Lung (tissue), 12 donors: ENCODE data around the gene TNK2. TPM values are rescaled to one million over a fixed set of nuclear protein-coding genes. Genes with fewer than 3 reads are reported as not detected.

Source experiments
- ATAC-seq: fragments of 200-7000 bp; cut with Tn5 transposase; one replicate; pipeline ENCODE4 v1.9.1; 2020; ENCODE audit warnings: moderate number of reproducible peaks; ENCODE audit not compliant: insufficient read depth, low FRiP score
- DNase-seq, 3 donors: peaks; one replicate each; pipeline ENCODE4 v3.0.0-alpha.2; 2013 to 2017
- H3K27ac ChIP-seq, 2 donors: one replicate each; pipeline ENCODE4 v1.5.1; 2013; ENCODE audit warnings: mild to moderate bottlenecking in 2 of 2, moderate library complexity in 2 of 2, control low read depth in 1 of 2, inconsistent platforms in 1 of 2, low read depth in 1 of 2, low read length in 1 of 2
- H3K27me3 ChIP-seq, 3 donors: one replicate each; pipeline ENCODE4 v1.5.1; 2013; ENCODE audit warnings: low read length in 2 of 3; ENCODE audit not compliant: control insufficient read depth in 3 of 3, insufficient read depth in 3 of 3
- H3K36me3 ChIP-seq, 4 donors: one replicate each; pipeline ENCODE4 v1.5.1; 2013; ENCODE audit warnings: low read length in 4 of 4, mild to moderate bottlenecking in 1 of 4, moderate library complexity in 1 of 4; ENCODE audit not compliant: control insufficient read depth in 4 of 4, insufficient read depth in 4 of 4
- H3K4me1 ChIP-seq, 5 donors: one replicate each; pipeline ENCODE4 v1.5.1; 2013; ENCODE audit warnings: low read length in 5 of 5, mild to moderate bottlenecking in 2 of 5, moderate library complexity in 1 of 5; ENCODE audit not compliant: control insufficient read depth in 5 of 5, insufficient read depth in 5 of 5
- H3K4me3 ChIP-seq: one replicate; pipeline ENCODE4 v1.5.1; 2013; ENCODE audit warnings: mild to moderate bottlenecking, control low read depth, moderate library complexity
- H3K9ac ChIP-seq, 2 donors: one replicate each; pipeline ENCODE4 v1.5.1; 2013; ENCODE audit warnings: low read length in 2 of 2, control low read depth in 1 of 2; ENCODE audit not compliant: insufficient read depth in 1 of 2
- H3K9me3 ChIP-seq, 4 donors: one replicate each; pipeline ENCODE4 v1.5.1; 2013; ENCODE audit warnings: low read length in 3 of 4, mild to moderate bottlenecking in 1 of 4, moderate library complexity in 1 of 4; ENCODE audit not compliant: control insufficient read depth in 4 of 4, insufficient read depth in 3 of 4
- WGBS, 2 donors: extraction: QIAGEN DNeasy Blood & Tissue Kit; methylation state at CpG; one replicate each; pipeline ENCODE4 v1.1.7; 2013; 5-methylcytosine and 5-hydroxymethylcytosine counted together
- polyA plus RNA-seq, 2 donors: library from polyadenylated mRNA; stranded (reverse); fragments of 200-250 nt; gene quantifications; one replicate each; pipeline ENCODE4 v1.2.1, GENCODE V29; 2013
- total RNA-seq, 2 donors: library from RNA; depleted of rRNA in 1 of 2; stranded (reverse); fragments of >200 nt in 1 of 2; gene quantifications; one replicate each; pipeline ENCODE4 v1.2.1, GENCODE V29; 2014 to 2021
- TF ChIP-seq, protein P1 (sequence below): IDR thresholded peaks from 2 replicates; pipeline ENCODE4 v1.5.1; 2012; ENCODE audit warnings: mild to moderate bottlenecking; ENCODE audit errors: control extremely low read depth, extremely low read depth
- donor health status: control.
- donor health status: control.
- donor health status: Bipolar disorder and iron deficiency.
- donor health status: healthy.
- donor health status: DM: yes; HTN: yes; CAD: no.

TNK2 gene
- total and polyA plus RNA-seq, 4 donors: 15.0 to 63.5 (median 35.6) TPM

DNA sequence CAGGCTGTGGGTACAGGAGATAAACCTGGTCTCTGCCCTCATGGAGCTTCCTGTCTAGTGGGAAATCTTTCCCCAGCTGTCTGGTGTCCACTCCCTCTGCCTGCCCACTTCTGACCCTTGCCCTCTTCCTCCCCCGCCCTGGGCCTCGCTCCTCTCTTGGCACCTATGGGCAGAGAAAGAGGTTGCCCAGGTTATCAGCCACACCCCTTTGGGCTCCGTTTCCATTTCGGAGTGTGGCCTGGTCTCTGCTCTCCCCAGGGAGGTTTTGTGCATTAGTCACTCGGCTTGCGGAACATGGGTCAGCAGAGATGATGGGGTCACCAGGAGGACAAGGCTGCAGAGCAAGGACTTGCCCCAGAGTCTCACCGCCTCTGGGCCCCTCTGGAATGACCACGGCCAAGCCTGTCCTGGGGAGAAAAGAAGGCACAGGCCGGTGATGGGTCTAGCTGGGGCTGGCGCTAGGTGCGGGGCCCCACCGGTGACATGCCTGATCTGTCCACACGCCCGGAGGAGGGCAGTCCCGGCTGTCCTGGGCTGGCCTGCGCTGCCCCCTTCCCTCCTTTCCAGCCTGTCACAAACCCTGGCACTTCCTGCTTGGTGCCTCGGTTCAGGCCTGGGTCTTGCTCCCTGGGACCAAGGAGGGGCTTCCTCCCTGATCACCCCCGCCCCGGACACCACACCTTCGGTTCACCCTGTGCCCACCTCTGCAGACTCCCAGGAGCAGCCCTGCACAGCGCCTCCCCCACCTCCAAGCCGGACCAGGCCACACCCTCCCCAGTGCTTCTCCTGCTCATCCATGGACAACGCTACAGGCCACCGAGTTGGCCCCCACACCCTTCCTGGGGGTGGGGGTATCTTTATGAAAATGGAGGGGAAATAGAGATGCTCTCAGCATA is 61.0 kb downstream of the TNK2 start:
- H3K9me3 ChIP-seq: no peaks in the 10 kb centered on the region
- H3K4me3 ChIP-seq: no peak overlapping the region
- TF ChIP-seq, protein P1, sequence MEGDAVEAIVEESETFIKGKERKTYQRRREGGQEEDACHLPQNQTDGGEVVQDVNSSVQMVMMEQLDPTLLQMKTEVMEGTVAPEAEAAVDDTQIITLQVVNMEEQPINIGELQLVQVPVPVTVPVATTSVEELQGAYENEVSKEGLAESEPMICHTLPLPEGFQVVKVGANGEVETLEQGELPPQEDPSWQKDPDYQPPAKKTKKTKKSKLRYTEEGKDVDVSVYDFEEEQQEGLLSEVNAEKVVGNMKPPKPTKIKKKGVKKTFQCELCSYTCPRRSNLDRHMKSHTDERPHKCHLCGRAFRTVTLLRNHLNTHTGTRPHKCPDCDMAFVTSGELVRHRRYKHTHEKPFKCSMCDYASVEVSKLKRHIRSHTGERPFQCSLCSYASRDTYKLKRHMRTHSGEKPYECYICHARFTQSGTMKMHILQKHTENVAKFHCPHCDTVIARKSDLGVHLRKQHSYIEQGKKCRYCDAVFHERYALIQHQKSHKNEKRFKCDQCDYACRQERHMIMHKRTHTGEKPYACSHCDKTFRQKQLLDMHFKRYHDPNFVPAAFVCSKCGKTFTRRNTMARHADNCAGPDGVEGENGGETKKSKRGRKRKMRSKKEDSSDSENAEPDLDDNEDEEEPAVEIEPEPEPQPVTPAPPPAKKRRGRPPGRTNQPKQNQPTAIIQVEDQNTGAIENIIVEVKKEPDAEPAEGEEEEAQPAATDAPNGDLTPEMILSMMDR: no peak
- H3K27ac ChIP-seq: no peak overlapping the region
- H3K4me1 ChIP-seq: peaks cover 0 to 3% (median 2%) of the 10 kb centered on the region in 5 donors
- DNase-seq: no peak
- H3K36me3 ChIP-seq: no peaks in the 10 kb centered on the region
- peaks cover 0 to 19% (median 0%) of the 10 kb centered on the region in 3 donors for H3K27me3 ChIP-seq
- no peak for ATAC-seq
- WGBS, 2 donors: 85 to 91% methylated on average over 23 to 24 of the region's 24 CpGs
- H3K9ac ChIP-seq: no peak overlapping the region

DNA sequence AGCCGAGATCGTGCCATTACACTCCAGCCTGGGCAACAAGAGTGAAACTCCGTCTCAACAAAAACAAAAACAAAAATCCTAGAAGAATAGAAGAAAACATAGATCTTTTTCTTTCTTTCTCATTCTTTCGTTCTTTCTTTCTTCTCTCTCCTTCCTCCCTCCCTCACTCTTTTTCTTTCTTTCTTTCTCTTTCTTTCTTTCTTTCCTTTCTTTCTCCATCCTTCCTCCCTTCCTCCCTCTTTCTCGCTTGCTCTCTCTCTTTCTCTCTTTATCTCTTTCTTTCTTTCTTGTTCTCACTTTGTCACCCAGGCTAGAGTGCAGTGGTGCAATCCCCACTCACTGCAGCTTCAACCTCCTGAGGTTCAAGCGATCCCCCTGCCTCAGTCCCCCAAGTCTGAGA is 62.9 kb downstream of the TNK2 start:
- Histone ChIP-seq H3K4me1 (peaks cover 0 to 3% (median 0%) of the 10 kb centered on the region in 5 donors), H3K36me3 (no peaks in the 10 kb centered on the region), H3K4me3 (no peak overlapping the region), H3K27ac (no peak overlapping the region), H3K9me3 (no peaks in the 10 kb centered on the region), H3K9ac (no peak overlapping the region), H3K27me3 (peaks cover 0 to 14% (median 0%) of the 10 kb centered on the region in 3 donors)
- ATAC-seq: no peak
- 90 to 92% methylated on average over 6 of the region's 6 CpGs for WGBS, 2 donors
- TF ChIP-seq, protein P1: no peak
- DNase-seq: no peak

DNA sequence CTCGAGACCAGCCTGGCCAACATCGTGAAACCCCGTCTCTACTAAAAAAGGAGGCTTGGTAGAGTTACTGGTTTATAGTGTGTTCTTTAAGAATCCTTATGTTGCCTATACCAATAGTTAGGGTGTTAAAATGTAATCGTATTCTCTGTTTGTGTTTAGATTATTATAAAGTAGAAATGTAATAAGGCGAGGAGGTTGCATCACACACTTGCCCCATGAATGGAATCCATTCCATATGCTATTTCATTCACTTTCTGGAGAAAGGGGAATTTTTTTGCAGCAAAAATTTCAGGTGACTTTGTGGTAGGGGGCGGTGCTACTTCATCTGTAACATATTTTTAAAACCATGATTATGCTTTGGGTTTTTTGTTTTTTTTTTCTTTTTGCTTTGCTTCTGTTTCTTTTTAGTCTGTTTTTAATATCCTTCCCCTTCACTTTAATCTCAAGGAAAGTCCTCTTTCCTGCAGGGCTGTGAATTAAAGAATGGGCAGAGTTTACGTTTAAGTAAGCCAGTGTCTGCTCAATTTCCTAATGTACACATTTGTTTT is 63.6 kb downstream of the TNK2 start:
- no peaks in the 10 kb centered on the region for H3K36me3 ChIP-seq
- H3K27me3 ChIP-seq: peaks cover 0 to 16% (median 0%) of the 10 kb centered on the region in 3 donors
- H3K9me3 ChIP-seq: no peaks in the 10 kb centered on the region
- DNase-seq: no peak
- H3K4me1 ChIP-seq: peaks cover 0 to 3% (median 0%) of the 10 kb centered on the region in 5 donors
- no peak overlapping the region for H3K9ac ChIP-seq
- no peak overlapping the region for H3K4me3 ChIP-seq
- WGBS, 2 donors: 88 to 90% methylated on average over 7 of the region's 7 CpGs
- TF ChIP-seq, protein P1: no peak
- H3K27ac ChIP-seq: no peak overlapping the region
- no peak for ATAC-seq
